Inflammatory macrophage treated with lipopolysaccharide for 1 hour (primary cell): ENCODE results near the gene ISG20L2.
A peak's percentile ranks its signal among the peaks of the same experiment; 100 is the strongest.

ENCODE experiments used
- DNase-seq, 2 donors: peaks; one replicate each; pipeline ENCODE4 v3.0.0-alpha.2; 2020 to 2022

Gene ISG20L2

DNA sequence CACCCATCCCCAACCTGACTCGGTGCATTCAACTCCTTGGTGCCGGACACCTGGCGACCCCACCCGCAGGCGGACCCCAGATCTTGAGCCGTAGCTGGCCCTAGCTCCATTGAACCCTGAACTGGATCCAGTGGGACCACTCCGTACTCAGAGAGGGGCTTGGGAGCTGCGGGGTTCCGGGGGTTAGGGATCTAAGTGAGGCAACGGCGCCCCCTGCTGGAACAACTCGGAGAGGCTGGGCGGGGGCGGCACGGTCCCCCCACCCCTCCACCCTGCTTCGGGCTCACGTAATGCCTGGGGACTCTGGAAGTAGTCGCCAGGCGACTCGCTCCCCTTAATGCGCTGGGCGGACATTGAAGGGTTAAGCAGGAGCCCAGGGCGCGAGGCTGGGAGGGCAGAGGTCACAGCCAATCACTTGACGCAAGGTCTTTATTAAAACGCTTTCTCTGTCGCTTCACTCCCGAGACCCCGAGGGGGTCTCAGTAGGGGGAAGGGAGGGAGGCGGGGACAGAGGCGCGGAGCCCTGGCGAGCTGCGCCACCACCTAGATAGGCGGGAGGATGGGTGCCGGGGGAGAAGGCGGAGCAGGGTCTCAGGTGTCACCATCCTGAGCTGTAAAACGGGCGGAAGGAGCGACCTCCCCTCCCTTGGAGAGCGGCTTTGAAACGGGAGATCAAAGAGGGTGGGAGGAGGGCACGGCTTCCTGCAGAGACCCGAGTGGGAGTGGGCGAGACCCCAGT, 22.5 kb downstream of the ISG20L2 start:
- DNase-seq = peak; percentile 37 to 75

DNA sequence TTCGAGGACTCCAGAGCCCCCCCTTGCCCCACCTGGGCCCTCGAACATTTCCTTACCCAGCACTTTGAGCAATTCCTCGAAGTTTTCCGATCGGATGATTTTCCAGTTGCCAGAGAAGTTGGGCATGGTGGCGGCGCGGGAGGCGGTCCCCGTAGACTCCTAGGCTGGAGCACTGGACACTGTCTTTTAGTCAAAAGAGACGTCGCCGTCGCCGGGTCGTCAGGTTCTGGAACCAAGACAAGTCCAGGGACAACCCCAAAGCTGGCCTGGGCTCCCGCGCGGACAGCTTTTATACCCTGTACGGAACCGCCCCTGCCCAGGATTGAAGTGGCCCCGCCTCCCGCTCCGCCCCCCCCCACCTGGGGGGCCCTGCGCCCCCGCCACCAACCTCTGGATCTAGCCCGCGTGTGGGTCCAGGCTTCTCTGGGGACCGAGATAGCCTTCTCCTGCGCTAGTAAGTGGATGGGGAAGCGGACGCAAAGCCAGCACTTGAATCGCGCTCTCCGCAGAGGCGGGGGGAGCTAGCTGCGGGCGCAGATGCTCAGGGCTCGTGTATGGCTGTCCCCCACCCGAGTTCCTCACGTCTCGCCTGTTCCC, 23.1 kb downstream of the ISG20L2 start, which contains the start of gene CRABP2:
CRABP2 (minus strand) TSS at position 263 of the 597 bp plus-strand sequence; CDS start at position 126, 137 bp downstream.
- DNase-seq = no peak

DNA sequence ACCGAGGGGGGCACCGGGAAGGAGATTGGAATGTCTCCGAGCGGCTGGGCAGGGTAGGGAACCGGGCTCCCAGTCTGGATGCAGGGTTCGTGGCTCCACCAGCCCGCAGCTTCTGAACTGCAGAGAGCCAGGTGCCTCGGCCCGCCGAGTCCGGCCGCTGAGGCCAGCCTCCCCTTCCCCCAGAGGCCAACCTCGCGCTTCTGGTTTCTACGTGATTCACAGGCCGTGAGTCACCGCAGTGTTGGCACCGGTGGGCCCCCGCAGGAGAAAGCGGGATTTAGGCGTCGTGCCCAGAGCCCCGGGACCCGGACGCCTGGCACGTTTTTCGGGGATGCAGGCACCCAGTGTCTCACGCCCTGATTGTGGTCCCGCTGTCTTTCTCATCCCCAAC, 23.6 kb downstream of the ISG20L2 start:
- peak; percentile 27 to 36 for DNase-seq

DNA sequence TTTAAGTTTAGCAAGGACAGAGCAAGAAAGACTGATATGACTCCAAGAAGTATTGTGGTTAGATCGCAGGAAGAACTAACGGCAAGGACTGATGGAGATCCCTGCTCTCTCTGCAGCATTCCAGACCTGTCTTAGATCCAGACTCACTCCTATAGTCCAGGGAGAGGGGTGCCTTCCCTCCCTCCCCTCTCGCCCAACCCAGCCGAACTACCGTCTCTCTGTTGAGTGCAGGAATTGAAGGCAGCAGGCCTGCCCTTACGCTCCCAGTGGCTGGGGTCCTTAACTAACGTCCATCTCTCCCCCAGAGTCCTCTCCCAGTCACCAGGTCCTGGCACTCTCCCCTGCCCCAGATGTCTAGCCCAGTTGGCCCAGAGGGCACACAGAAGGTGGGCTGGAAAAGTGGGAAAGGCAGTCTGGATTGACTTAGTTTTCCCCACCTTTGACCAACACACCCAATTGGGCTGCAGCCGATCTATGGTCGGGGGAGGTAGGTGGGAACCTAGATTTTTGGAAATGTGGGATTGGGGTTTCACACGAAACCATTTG, 24.3 kb downstream of the ISG20L2 start:
- DNase-seq = no peak

DNA sequence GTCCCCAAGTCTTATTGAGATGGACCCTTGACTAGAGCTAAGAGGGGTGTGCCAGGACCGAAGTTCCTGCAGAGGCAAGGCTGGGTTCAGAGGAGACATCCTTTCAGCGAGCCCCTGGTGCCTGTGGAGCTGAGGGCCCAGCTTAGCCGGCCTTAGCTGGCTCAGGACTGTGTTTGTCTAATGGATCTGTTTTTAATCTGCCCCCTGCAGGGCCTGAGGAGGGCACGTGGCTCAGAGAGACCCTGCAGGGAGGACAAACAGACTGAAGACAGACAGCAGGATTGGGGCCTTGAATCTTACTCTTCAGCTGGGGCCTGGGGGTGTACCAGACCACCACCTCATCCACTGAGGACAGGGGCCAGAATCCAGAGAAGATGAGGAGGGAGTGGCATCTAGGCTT, 24.8 kb downstream of the ISG20L2 start:
- DNase-seq = no peak

DNA sequence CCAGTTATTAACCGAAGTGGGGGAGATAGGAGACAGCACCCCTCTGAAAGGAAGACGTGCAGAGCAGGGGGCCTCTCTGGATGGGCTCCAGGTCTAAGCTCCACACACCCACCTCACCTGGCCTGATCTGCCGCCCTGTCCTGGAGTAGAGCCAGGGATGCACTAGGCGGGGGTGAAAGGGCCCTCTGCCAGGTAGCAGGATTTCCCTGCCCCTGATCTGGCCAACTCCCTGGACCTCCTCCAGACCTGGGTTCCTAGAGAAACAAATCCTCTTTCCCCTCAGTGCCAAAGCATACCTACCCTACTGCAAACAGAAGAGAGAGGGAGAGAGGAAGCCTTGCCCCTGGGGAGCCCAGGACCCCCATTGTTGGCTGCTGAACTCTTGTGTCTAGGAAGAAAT, 25.2 kb downstream of the ISG20L2 start:
- no peak for DNase-seq

DNA sequence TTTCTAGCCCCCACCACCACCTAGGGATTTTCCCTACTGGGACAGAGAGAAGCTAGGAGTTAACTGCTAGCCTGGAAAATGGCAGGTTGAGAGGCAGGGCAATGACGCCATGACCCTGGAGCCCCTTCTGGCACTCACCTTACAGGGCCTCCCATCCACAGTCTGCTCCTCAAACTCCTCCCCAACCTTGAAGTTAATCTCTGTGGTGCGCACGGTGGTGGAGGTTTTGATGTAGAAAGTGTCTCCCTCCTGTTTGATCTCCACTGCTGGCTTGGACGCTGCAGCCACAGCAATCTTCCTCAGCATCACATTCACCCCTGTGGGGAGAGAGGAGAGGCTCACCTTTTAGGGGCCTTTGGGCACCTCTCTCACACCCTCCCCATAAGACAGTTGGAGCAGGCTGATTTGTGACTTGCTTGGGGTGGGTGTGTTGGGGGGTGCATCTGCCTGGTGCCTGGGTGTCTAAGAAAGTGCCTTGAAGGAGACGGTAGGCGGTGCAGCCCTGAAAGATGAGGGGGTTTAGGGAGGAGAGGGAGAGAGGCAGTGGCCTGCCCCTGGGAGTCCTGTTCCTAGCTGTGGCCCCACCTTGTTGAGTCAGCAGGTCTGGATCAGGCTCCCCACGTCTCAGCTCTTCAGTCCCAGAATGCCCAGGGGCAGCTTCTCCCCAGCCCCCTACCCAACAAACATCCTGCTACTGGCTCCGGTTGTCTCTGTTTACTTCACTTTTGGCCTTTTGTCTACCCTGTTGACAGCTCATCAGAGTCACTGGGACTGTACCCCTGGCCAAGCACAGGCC, 27.6 kb downstream of the ISG20L2 start:
- DNase-seq = no peak

DNA sequence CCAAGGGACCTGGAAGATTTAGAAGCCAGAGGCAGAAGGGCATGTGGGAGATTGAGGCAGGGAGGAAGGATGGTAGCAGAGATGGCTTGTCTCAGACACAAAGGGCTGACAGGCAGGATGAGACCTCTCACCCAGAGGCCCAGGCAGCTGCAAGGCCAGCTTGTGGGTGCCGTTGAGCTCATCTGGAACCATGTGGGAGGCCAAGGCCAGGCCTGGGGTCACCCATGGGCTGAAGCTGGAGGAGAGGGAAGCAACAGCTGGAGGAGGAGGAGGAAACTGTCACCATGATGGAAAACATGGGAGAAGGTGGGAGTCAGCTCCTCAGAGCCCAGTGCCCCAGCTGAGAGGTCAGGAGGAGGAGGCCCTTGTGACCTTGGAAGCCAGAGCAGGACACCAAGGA, 29.6 kb downstream of the ISG20L2 start:
- DNase-seq = peak; percentile 44 to 80

DNA sequence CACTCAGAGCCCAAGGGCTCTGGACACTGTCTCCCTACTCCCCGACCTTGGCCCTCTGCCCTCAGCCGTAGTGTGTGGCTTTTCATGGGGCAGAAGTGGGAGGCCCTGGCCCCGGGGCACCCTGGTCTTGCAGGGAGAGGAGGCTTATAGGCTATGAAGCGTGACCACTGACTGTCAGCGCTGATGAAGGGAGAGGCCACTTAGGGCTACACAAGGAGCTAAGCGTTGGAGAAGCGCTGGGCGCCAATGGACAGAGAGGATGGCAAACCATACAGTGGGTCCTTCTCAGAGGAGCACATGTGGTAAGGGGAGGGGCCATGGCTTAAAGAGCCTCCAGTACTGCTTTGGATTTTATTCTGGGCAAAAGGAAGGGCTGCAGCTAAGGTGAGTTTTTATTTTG, 31.1 kb downstream of the ISG20L2 start:
- no peak for DNase-seq

DNA sequence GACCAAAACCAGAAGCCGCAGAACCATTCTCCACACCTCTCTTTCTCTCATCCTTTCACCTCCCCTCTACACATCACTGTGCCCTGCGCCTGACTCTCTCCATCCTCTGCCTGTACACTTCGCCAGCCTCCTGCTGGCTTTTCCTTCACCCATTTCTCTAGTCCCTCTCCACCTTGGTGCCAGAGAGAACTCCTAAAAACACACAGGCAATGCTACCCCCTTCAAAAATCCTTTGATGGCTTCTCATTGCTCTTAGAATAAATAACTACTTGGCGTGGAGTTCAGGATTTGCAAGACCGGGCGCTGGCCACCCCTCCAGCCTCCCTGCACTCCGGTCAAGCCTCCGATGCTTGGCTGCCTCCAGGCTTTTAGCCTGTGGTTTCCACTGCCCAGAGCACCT, 31.8 kb downstream of the ISG20L2 start:
- no peak for DNase-seq

DNA sequence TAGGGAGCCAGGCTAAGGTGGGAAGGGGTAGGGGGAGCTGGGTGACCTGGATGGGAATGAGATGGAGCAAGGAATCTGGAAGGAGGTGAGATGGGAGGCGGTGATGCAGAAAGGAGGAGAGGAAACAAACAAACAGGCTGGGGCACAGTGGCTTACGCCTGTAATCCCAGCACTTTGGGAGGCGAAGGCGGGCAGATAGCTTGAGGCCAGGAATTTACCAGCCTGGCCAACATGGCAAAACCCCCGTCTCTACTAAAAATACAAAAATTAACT, 33.9 kb downstream of the ISG20L2 start:
- DNase-seq = no peak

DNA sequence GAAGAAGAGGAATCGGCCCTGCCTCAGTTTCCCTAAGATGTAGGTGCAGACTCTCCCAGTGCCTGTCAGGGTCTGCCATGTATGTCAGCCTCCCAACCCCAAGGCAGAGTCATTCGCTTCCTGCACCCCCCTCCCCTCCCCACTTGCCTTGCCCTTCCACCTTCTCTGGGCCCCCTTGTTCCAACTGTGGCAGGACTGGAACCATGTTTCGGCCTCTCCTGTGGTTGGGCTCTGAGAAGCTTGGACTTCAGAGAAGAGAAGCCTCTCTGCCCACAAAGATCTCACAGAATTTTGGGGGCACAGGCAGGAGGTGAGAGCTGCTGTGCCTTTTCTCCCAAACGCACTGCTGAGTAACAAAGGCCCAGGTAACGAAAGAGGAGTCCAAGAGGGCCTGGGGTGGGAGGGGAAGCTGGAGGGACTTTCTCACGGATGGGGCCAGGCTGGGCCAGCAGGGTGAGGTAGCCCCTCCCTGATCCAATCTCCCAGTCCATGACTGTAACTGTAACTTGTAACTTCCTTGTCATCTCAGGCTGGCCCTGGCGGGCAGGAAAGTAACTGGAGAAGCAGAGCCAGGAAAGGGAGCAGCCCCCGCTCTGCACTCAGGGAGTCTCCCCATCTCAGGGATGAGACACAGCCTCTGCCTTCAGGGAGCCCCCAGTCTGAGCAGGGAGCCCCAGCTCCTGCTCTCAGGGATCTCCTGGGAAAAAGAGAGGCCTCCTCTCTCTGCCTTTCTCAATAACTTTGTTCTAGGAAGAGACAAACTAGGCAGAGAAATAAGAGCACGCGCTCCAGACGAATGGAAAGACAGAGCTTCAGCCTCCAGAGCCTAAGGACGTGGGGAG, 34.5 kb downstream of the ISG20L2 start:
- peak in 1 of 2 donors; percentile 45 for DNase-seq

DNA sequence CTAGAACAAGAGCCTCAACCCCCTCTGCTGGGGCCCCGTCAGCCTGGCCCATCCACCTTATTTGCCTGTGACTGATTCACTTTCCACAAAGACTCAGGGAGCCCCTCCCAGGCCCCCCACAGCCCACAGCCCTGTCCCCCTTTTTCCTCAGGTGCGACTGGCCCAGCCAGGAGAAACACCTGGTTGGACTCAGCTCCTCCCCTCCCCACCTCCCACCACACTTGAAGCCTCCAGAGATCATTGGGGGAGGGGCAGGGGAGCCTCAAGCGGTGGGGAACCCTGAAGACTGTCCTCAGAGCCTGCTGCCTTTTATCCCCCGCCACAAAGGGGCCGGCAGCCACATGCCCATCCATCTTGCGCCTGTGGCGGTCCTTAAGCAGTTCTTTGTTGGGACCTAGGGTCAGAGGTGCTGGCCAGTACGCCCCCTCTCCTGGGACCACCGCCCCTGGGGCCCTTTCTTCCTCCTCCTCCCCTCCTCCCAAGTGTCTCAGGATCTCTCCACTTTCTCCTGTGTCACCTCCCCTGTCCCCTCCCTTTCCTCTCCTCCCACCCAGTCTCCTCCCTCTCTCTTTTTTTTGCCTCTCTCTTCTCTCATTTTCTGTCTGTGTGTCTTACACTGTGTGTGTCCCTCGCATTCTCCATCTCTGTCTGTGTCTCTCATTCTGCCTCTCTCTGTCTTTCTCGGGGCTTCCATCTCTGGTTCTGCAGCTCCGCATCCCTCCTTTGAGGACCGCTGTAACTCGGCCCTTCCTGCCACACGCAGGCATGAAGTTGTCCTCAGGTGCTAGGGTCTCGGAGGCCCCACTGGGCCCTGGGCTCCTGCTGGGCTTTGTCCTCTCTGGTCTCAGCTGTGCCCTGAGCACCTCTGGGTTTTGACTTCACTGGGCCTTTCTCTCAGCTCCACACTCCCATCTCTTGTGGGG, 35.4 kb downstream of the ISG20L2 start:
- DNase-seq = no peak

DNA sequence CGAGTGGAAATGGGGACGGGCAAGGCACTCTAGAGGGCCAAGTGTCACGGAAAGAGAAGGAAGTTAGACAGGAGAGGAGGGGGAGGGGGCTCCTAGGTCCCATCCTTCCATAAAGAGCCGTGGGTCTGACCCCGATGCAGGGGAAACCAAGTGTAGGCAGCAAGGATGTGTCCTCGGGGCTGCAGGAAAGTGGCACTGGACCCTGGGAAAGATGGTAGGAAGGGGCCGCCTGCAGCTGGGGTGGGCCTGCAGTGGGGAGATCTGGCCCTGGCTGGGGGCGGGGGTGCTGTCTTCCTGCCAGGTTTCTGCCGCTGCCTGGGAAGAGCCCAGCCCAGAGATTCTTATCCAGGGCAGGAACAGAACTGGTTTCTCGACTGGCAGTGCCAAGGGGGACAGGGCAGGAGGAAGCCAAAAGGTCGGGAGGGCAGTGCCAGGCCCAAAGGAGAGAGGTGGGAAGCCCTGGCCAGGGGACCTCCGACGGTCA, 36.1 kb downstream of the ISG20L2 start:
- no peak for DNase-seq

DNA sequence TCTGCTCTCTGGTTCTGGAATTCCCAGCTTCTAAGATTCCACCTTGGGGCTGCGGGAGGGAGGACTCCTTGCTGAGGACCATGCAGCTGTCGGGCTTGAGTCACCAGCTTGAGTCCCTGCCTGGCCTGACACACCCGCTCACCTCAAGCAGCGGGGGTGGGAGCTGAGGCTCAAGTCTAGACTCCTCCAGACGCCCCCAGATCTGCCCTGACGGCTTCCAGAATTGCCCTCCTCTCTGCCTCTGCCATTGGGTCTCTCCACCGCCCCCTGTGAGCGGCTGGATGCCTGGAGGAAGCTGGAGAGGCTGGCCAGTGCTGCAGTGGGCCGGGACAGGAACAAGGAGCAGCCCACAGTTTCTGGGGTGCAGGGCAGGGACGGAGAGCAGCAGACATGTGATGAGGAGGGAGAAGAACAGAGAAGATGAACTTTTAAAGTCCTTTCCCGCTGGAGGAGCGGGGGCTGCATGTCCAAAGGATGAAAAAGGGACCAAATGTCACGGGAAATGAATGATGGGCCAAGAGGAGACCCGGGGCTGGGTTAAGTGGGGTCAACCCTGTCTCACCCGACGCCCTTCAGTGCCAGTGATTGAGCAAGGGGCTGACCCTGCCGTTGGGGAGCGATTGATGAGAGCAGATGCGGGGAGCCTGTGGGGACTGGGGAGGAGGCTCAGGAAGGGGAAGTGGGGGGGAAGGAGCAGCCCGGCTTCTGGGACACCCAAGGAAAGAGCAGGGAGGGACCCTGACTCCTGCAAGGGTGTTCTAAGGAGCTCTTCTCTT, 36.7 kb downstream of the ISG20L2 start:
- peak; percentile 64 to 88 for DNase-seq

DNA sequence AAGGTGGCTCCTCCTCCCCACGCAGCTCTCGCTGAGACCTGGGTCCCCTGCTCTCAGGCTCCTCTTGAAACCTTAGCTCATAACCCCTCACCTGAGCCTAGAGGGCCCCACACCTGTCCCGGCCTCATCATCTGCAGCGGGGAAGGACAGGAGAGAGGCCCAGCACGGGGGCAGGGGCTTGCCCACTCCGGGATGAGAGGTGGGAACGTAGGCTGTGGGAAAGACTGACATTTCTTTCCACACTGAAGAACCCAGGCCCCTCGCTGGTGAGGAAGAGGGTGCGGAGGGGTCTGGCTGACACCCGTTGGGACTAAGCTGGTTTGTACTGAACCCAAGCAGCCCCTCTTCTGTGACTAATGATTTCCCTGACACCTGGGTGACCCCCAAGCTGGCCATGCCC, 37.4 kb downstream of the ISG20L2 start:
- no peak for DNase-seq

DNA sequence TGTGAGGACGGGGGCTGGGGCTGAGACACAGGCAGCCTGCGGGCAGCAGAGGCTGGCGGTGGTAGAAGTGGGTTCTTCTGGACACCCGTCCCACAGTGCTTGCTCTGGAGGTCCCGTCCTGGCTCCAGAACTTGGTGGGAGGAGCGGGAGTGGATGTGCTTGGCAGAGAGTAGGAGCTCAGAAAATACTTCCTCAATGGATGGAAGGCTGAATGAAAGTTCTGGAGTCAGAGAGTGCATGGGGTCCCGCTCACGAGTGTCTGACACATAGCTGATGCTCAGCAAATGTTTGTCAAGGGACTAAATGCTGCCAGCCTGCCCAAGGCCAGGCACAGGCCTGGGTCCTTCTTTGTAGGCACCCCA, 37.9 kb downstream of the ISG20L2 start:
- peak in 1 of 2 donors; percentile 61 for DNase-seq

DNA sequence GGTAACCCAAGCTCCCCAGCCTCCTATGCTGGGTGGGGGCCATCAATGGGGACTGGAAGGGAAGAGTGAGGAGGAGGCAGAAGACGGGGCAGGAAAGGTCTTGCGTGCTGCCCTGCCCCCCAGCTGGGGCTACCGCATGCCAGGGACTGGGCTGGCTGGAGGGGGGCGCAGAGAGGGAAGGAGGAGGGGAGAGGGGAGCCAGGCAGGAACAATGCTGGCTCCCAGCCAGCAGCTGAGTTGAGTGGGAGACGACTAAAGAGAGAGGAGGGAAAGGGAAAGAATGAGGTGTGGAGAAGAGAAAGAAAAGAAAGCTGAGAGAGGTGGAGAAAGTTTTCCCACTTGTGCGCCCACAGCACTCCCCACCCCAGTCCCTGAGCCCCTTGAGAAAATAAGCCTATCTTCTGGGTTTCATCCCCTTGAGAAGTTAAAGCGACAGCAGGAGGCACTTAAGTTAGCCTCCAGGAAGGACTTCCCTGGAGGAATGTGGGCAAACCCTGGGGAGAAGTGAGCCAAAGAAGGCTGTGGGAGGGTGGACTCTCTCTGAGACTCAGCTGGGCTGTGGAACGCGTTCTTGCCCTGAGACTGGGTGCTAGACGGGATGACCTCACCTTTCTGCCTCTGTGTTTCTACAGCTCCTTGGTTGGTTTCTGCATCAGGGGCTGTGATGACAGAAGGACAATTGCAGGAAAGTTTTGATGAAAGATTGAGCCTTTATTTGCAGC, 38.5 kb downstream of the ISG20L2 start:
- DNase-seq = peak; percentile 25 to 60

DNA sequence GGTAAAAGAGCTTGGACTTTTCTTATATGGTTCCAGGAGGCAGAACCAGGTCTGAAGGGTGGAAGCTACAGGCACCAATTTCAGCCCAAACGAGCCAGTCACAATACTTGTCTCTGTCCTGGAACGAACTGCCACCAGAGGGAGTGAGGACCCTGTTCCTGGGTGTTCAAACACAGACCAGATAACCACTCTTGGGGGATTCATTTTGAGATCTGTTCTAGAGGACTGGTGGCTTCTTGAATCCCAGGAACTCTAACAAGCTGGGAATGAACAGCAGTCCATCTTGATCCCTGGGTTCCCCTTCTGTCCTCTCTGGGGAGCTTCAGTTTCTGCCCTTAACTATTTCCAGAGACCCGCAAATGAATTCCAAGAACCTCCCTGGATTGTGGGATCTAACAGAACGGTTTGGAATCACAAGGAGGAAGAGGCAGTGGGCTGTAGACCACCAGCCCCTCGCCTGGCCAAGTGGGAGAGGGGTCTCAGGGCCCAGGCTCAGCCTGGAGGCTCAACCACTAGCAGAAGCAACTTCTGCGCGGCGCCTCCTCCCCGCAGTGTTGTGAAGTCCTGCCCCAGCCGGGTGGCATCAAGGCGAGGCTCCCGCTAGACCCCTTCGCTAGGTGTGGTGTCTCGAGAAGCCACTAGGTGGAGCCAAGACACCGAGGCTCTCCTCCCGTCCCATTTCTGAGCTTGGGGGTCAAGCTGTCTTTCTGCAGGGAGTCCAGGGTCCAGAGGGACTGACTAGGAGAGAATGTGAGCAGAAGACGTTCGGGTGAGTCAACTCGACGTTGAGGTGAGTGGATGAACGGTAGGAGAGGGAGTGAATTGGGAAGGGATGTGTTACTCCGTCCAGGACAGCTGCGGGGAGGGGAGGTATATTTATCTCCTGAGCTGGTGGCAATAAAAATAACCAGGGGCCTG, 39.3 kb downstream of the ISG20L2 start:
- DNase-seq = peak; percentile 68 to 86
